Loucy (cell line): ENCODE measurements around the gene SUN2.

Source experiments
- EZH2phosphoT487 ChIP-seq: fragments of 200-600 bp; IDR thresholded peaks from 2 replicates; pipeline ENCODE4 v1.6.1; 2018; ENCODE audit warnings: antibody characterized with exemption, mild to moderate bottlenecking, moderate library complexity, borderline replicate concordance
- TF ChIP-seq, protein P1 (sequence below): fragments of 200-600 bp; sonication (generic); conservative IDR thresholded peaks from 2 replicates; pipeline ENCODE4 v1.5.1; 2014; ENCODE audit warnings: mild to moderate bottlenecking, antibody characterized with exemption, low read length

DNA sequence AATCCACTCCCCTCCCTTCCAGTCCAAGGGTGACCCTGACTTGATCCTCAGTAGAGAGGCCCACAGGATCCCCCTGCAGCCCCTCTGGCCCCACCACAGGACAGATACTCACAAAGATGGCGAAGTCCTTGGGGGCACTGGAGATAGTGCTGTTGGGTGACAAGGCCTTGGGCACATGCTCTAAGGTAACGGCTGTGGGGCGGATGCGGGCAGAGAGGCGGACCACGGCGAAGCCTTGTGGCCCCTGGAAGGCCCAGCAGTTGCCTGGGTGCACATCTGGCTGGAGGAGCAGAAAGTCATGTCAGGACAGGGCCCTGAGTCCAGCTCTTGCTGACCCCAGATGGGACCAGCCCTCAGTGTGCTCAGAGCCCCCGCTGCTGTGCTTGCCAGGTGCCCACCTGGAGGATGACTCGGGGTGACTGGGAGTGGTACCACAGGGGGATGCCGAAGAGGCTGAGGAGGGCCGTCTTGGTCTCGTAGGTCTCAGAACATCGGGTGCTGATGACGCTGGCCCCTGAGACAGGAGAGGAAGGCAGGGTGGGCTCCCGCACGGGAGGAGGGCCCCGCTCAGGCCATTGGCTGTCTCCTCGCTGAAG is 17.2 kb downstream of the SUN2 start:
- no peak for TF ChIP-seq EZH2phosphoT487
- TF ChIP-seq, protein P1, sequence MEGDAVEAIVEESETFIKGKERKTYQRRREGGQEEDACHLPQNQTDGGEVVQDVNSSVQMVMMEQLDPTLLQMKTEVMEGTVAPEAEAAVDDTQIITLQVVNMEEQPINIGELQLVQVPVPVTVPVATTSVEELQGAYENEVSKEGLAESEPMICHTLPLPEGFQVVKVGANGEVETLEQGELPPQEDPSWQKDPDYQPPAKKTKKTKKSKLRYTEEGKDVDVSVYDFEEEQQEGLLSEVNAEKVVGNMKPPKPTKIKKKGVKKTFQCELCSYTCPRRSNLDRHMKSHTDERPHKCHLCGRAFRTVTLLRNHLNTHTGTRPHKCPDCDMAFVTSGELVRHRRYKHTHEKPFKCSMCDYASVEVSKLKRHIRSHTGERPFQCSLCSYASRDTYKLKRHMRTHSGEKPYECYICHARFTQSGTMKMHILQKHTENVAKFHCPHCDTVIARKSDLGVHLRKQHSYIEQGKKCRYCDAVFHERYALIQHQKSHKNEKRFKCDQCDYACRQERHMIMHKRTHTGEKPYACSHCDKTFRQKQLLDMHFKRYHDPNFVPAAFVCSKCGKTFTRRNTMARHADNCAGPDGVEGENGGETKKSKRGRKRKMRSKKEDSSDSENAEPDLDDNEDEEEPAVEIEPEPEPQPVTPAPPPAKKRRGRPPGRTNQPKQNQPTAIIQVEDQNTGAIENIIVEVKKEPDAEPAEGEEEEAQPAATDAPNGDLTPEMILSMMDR: no peak
